ENCODE results near the gene NT5DC3.

DNA sequence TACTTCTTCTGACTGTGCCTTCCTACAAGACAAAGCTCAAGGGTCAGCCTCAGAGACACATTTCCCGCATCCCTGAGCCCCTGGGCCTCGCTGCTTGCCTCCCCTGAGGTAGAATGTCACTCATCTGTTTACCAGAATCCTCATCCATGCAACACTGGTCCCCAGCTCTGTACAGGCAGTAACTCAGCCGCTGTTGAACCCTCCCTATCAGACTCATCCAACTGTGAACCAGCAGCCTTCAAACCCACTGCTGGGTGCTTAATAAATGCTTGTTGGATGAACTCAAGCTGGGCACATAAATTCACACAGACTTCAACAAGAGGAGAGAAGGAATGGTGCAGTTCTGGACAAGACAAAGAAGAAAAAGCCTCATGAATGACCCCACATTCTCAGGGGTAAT, 6.1 kb downstream of the NT5DC3 start:
- TF ChIP-seq SIN3A (IDR thresholded peaks at IDR 0.05; ENCODE audit: borderline replicate concordance, low read depth, low read length) (no peak), EP300 (IDR thresholded peaks at IDR 0.05; ENCODE audit: low read depth in 2 of 2, low read length in 2 of 2) (no peak), EP300 (CRISPR knock-in tag; IDR thresholded peaks at IDR 0.05; ENCODE audit: borderline replicate concordance) (no peak), CEBPB (IDR thresholded peaks at IDR 0.05; ENCODE audit: borderline replicate concordance, low read depth, low read length) (no peak), ZNF709 (CRISPR knock-in tag; IDR thresholded peaks at IDR 0.05) (no peak), CTCF (CRISPR knock-in tag; IDR thresholded peaks at IDR 0.05) (no peak), ZNF574 (CRISPR knock-in tag; IDR thresholded peaks at IDR 0.05) (no peak), HDAC1 (CRISPR knock-in tag; IDR thresholded peaks at IDR 0.05) (no peak), TFE3 (CRISPR knock-in tag; IDR thresholded peaks at IDR 0.05) (no peak), HDAC2 (CRISPR knock-in tag; IDR thresholded peaks at IDR 0.05) (no peak)

Data from HepG2 (cell line).